ENCODE measurements around the gene SLC1A2. TPM values are rescaled to one million over a fixed set of nuclear protein-coding genes. Genes with fewer than 3 reads are reported as not detected.

The SLC1A2 gene
- total RNA-seq, result under 1 TPM; 0.17 to 0.69 (median 0.37) TPM

DNA sequence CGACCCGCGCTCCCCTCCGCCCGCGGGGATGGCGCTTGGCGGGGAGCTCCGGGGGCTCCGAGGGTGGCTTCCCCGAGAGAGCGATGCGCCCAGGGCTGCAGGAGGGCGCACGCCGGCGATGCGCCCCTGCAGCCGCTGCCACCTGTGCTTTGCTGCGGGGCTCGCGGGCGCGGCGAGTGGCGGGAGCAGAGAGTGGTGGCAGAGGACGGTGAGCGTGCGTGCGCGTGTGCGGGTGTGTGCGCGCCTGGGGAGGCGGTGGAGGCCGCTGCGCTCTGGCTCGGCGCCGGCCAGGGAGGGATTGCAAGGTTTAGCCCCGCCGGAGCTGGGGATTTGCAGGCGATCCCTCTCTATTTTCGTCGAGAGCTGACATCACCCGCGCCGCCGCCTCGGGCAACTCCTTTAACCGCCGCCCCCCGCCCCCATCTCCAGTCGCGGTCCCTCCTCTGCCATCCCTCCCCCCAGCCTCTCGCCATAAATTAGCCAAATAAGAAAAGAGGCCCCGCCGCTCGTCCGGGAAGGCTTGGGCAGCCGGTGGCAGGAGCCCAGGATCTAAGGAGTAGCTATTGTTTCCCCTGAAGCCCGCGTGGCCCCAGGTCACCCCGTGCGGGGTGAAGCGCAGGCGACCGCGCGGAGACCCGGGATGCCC, at the start of gene SLC1A2:
TSS of gene SLC1A2 (minus strand) at position 375 of the 646 bp plus-strand sequence. CDS start 592 bp downstream, outside the sequence.
- peaks cover 0 to 57% (median 28%) of the 10 kb centered on the region in 4 donors for H3K27me3 ChIP-seq

DNA sequence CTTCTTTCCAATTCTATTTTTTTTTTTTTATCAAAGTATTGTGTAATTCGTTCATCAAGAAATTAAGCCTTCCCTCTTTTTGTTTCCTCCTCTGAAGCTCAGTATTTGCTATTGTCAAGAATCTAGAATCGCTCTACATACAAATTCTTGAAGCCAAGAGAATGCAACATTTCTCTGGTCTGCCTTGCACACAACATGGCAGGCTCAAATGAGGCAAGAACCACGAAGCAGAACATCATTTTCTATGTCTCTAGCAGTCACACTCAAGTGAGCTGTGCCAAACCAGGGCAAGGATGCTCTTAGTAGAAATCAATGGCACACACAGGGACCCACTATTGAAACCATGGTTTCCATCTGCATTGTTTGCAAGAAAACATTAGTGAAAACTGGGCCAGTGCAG, 46.7 kb upstream of the SLC1A2 start:
- H3K4me1 ChIP-seq, result no peaks in the 10 kb centered on the region
- no peak overlapping the region for H3K4me3 ChIP-seq
- H3K27ac ChIP-seq (replicated peaks in 1 of 4), result no peak overlapping the region
- no peaks in the 10 kb centered on the region for H3K9me3 ChIP-seq
- no peaks in the 10 kb centered on the region for H3K36me3 ChIP-seq
- no peak for DNase-seq (ENCODE audit: extremely low spot score)
- H3K27me3 ChIP-seq, result peaks cover 0 to 4% (median 0%) of the 10 kb centered on the region in 4 donors
- 89% methylated on average over 3 of the region's 3 CpGs for WGBS
- intact Hi-C loops (cut with DNase I), result no loop called here
- TF ChIP-seq POLR2AphosphoS5 (IDR thresholded peaks at IDR 0.05) (no peak), POLR2A (IDR thresholded peaks at IDR 0.05; ENCODE audit: low read depth) (no peak), EP300 (IDR thresholded peaks at IDR 0.05) (no peak)
- TF ChIP-seq, protein P1, sequence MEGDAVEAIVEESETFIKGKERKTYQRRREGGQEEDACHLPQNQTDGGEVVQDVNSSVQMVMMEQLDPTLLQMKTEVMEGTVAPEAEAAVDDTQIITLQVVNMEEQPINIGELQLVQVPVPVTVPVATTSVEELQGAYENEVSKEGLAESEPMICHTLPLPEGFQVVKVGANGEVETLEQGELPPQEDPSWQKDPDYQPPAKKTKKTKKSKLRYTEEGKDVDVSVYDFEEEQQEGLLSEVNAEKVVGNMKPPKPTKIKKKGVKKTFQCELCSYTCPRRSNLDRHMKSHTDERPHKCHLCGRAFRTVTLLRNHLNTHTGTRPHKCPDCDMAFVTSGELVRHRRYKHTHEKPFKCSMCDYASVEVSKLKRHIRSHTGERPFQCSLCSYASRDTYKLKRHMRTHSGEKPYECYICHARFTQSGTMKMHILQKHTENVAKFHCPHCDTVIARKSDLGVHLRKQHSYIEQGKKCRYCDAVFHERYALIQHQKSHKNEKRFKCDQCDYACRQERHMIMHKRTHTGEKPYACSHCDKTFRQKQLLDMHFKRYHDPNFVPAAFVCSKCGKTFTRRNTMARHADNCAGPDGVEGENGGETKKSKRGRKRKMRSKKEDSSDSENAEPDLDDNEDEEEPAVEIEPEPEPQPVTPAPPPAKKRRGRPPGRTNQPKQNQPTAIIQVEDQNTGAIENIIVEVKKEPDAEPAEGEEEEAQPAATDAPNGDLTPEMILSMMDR (IDR thresholded peaks at IDR 0.05), result no peak

More for the DNA sequence above, at the start of gene SLC1A2:
- TF ChIP-seq, protein P1 (IDR thresholded peaks at IDR 0.05), result no peak
- TF ChIP-seq EP300 (IDR thresholded peaks at IDR 0.05), result no peak
- no peak for TF ChIP-seq POLR2AphosphoS5 (IDR thresholded peaks at IDR 0.05)
- no peak for TF ChIP-seq POLR2A (IDR thresholded peaks at IDR 0.05; ENCODE audit: low read depth)
- no peak for DNase-seq (ENCODE audit: extremely low spot score)
- WGBS, result 1% methylated on average over 15 of the region's 71 CpGs
- no peak within 1 kb of the TSS for H3K27ac ChIP-seq (replicated peaks in 1 of 4)
- intact Hi-C loops (cut with DNase I), result no loop called here
- peaks cover 13 to 27% (median 26%) of the 10 kb centered on the region in 4 donors for H3K4me1 ChIP-seq
- H3K36me3 ChIP-seq, result no peaks in the 10 kb centered on the region
- H3K4me3 ChIP-seq, result peak within 1 kb of the TSS; percentile 49 to 63 (median 56)
- no peaks in the 10 kb centered on the region for H3K9me3 ChIP-seq

DNA sequence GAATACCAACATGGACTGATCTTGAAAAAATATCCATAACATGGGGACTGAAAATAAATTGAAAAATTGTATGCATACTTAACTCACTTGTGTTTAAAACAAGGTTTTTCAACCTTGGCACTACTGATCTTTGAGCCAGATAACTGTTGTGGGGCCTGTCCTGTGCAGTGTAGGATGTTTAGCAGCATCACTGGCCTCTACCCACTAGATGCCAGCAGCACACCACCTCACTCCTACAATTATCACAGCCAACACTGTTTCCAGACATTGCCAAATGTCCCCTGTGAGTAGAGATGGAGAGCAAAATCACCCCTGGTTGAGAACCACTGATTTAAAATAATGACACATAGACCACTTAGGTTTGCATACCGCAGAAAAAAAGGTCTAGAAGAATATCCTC, 45.0 kb upstream of the SLC1A2 start:
- WGBS, result 100% methylated on average over 1 of the region's 1 CpG
- no peaks in the 10 kb centered on the region for H3K9me3 ChIP-seq
- TF ChIP-seq POLR2A (IDR thresholded peaks at IDR 0.05; ENCODE audit: low read depth) (no peak), EP300 (IDR thresholded peaks at IDR 0.05) (no peak), POLR2AphosphoS5 (IDR thresholded peaks at IDR 0.05) (no peak)
- TF ChIP-seq, protein P1 (IDR thresholded peaks at IDR 0.05), result no peak
- no peaks in the 10 kb centered on the region for H3K36me3 ChIP-seq
- intact Hi-C loops (cut with DNase I), result no loop called here
- peaks cover 0 to 4% (median 0%) of the 10 kb centered on the region in 4 donors for H3K27me3 ChIP-seq
- H3K27ac ChIP-seq (replicated peaks in 1 of 4), result no peak overlapping the region
- peak; percentile 42 for DNase-seq (ENCODE audit: extremely low spot score)
- H3K4me3 ChIP-seq, result no peak overlapping the region
- no peaks in the 10 kb centered on the region for H3K4me1 ChIP-seq

DNA sequence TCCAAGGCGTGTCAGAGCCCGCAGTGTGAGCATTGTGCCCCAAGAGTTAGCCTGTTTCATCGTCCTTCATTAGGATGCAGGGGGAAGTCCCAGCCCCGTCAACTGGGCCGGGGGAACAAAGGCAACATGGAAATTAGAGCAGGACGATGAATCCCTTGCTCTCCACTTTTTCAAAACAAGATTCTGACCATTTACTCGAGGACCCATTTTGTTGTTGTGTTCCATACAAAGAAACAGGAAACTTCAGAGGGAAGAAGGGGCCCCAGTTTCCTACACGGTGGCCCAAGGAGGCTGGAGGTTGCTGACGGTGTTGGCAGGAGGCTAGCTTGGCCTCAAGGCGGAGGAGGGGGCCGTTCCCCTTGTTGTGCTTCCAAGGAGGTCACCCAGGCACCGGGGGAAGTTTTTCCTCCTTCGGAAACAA, 44.0 kb upstream of the SLC1A2 start:
- intact Hi-C loops (cut with DNase I), result no loop called here
- Histone ChIP-seq H3K4me3 (no peak overlapping the region), H3K9me3 (no peaks in the 10 kb centered on the region), H3K4me1 (no peaks in the 10 kb centered on the region), H3K36me3 (no peaks in the 10 kb centered on the region), H3K27ac (replicated peaks in 1 of 4) (no peak overlapping the region), H3K27me3 (peaks cover 0 to 4% (median 0%) of the 10 kb centered on the region in 4 donors)
- TF ChIP-seq POLR2A (IDR thresholded peaks at IDR 0.05; ENCODE audit: low read depth) (no peak), POLR2AphosphoS5 (IDR thresholded peaks at IDR 0.05) (no peak), EP300 (IDR thresholded peaks at IDR 0.05) (no peak)
- TF ChIP-seq, protein P1 (IDR thresholded peaks at IDR 0.05), result no peak
- 76% methylated on average over 13 of the region's 13 CpGs for WGBS
- DNase-seq (ENCODE audit: extremely low spot score), result peak; percentile 81
